ENCODE results near the gene GOLT1B.

The GOLT1B gene

GRCh38 chr12:21566223-21566906 is 64.8 kb downstream of the GOLT1B start:
- DNase-seq (ENCODE audit: low read depth), result no peak

- no peak for DNase-seq (ENCODE audit: low read depth)
Observed at GRCh38 chr12:21566907-21567394, 65.4 kb downstream of the GOLT1B start.

All from stimulated activated CD8-positive, alpha-beta memory T cell treated with anti-CD3 and anti-CD28 coated beads, Interleukin-12 subunit alpha, Interleukin-12 subunit beta, amount 100 ng/mL, for 4 hours (primary cell).